GM12878 (cell line): ENCODE data around the gene ASAP3.

Experiments used
- CHD2 ChIP-seq: IDR thresholded peaks from 2 replicates; pipeline ENCODE4 v1.6.1; 2011; ENCODE audit warnings: low read depth, low read length, improper control_type of control experiment, borderline replicate concordance
- E2F4 ChIP-seq: IDR thresholded peaks from 2 replicates; pipeline ENCODE4 v1.6.1; 2012; ENCODE audit warnings: low read depth, low read length, improper control_type of control experiment
- NRF1 ChIP-seq: conservative IDR thresholded peaks from 2 replicates; pipeline ENCODE4 v1.6.1; 2011; ENCODE audit warnings: mild to moderate bottlenecking, low read depth, low read length, improper control_type of control experiment
- TF ChIP-seq, protein P1 (sequence below), 3 experiments: IDR thresholded peaks in 2 of 3; conservative IDR thresholded peaks in 1 of 3; 2 replicates each; pipeline ENCODE4 v1.5.1; 2011; ENCODE audit warnings: low read depth in 3 of 3, low read length in 3 of 3, mild to moderate bottlenecking in 3 of 3, control low read depth in 2 of 3, moderate library complexity in 2 of 3, inconsistent platforms in 1 of 3, mixed read lengths in 1 of 3; ENCODE audit not compliant: control insufficient read depth in 2 of 3, insufficient read depth in 1 of 3; ENCODE audit errors: extremely low read depth in 1 of 3

GRCh38 chr1:23456226-23456625 lies 27.8 kb downstream of the ASAP3 start:
- TF ChIP-seq E2F4 (no peak), NRF1 (no peak), CHD2 (no peak)
- TF ChIP-seq, protein P1, sequence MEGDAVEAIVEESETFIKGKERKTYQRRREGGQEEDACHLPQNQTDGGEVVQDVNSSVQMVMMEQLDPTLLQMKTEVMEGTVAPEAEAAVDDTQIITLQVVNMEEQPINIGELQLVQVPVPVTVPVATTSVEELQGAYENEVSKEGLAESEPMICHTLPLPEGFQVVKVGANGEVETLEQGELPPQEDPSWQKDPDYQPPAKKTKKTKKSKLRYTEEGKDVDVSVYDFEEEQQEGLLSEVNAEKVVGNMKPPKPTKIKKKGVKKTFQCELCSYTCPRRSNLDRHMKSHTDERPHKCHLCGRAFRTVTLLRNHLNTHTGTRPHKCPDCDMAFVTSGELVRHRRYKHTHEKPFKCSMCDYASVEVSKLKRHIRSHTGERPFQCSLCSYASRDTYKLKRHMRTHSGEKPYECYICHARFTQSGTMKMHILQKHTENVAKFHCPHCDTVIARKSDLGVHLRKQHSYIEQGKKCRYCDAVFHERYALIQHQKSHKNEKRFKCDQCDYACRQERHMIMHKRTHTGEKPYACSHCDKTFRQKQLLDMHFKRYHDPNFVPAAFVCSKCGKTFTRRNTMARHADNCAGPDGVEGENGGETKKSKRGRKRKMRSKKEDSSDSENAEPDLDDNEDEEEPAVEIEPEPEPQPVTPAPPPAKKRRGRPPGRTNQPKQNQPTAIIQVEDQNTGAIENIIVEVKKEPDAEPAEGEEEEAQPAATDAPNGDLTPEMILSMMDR (IDR thresholded peaks at IDR 0.05 in 2 of 3, conservative IDR thresholded peaks at IDR 0.05 in 1 of 3; ENCODE audit: control insufficient read depth in 2 of 3, extremely low read depth in 1 of 3, insufficient read depth in 1 of 3, low read depth in 3 of 3, low read length in 3 of 3): no peak
